ENCODE data around the gene NUDT22.

DNA sequence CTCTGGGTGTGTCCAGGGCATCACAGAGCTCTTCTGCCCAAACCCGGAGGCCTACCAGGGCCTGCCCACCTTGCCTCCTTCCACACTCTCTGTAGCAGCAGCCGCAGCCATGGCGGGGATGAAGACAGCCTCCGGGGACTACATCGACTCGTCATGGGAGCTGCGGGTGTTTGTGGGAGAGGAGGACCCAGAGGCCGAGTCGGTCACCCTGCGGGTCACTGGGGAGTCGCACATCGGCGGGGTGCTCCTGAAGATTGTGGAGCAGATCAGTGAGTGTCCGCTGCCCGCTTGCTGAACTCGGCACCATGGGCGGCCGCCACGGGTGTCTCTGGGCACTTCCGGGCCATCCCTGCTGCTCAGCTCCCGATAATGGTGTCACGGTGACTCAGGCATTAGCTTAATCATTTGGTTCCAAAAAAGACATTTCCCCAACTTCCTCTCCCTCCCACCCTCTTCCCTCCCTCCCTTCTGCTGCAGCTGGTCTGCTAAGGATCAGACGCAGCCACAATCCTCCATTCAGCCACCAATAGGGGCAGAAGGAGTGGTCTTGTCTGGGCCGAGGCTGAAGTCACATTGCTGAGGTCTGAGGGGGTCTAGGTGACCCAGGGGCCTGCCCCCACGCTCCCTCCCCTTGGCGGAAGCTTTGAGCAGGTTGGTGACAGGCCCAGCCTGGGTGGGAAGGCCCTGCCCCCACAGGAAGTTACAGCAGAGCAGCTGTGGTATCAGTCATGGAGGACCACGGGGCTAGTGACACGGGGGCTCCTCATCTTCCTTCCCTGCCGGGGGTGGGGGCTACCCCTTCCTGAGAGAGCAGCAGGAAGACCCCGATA, 18.6 kb upstream of the NUDT22 start:
- TF ChIP-seq YY1 (IDR thresholded peaks at IDR 0.05; ENCODE audit: insufficient read depth, insufficient read length) (no peak), SUZ12 (IDR thresholded peaks at IDR 0.05; ENCODE audit: extremely low read depth, insufficient read depth, insufficient read length) (no peak)

All from NT2/D1 (cell line).